T-helper 22 cell (primary cell): Measurements from ENCODE around the gene NBPF10.
"Not testable (repeated sequence)": the region's sequence is repeated elsewhere in the genome, so short reads cannot be mapped to it uniquely, and the experiment has no call there.

Source experiments
- DNase-seq: peaks from one replicate; pipeline ENCODE4 v3.0.0-alpha.2; 2020; ENCODE audit warnings: low read depth

NBPF10 gene

GRCh38 chr1:146144465-146144864 is at the start of gene NBPF10:
TSS of gene NBPF10 (minus strand) at chr1:146144804. CDS start at chr1:146144769, 35 bp downstream.
- not testable (repeated sequence) for DNase-seq

- not testable (repeated sequence) for DNase-seq
Measured at GRCh38 chr1:146174531-146174930, 29.9 kb upstream of the NBPF10 start.

GRCh38 chr1:146167740-146168139 is 23.1 kb upstream of the NBPF10 start:
- not testable (repeated sequence) for DNase-seq

GRCh38 chr1:146167273-146167672 is 22.7 kb upstream of the NBPF10 start:
- DNase-seq: not testable (repeated sequence)
